Neural progenitor cell (in vitro differentiated cells): ENCODE measurements around the gene SLC16A13.

ENCODE experiments used
- CTCF ChIP-seq: fragments of 200-600 bp; sonication (generic); IDR thresholded peaks from 2 replicates; pipeline ENCODE4 v1.5.1; 2017; ENCODE audit warnings: antibody characterized with exemption, mild to moderate bottlenecking
- EZH2 ChIP-seq: fragments of 200-600 bp; sonication (generic); IDR thresholded peaks from 2 replicates; pipeline ENCODE4 v1.6.1; 2017; ENCODE audit warnings: antibody characterized with exemption, mild to moderate bottlenecking, moderate library complexity
- EZH2phosphoT487 ChIP-seq: fragments of 200-600 bp; sonication (generic); IDR thresholded peaks from 2 replicates; pipeline ENCODE4 v1.6.1; 2017; ENCODE audit warnings: antibody characterized with exemption

DNA sequence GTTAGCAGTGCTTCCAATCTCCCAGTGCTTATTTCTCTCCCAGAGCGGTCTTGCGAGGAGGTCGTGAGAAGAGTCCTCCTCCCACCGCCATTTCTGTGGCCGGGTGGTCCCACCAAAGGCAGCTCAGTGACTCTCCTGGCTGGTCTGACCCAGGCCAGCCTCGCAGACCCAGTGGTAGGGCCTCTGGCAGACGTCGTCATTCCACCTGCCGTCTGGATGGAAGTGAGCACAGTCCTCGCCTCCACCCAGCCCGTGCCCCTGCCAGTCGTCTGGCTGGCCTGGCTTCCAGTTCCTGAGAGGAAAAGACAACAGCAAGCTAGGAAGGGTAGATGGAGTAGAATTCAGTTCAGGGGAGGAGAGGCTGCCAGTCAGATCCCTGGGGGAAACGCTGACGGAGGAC is 39.1 kb downstream of the SLC16A13 start:
- TF ChIP-seq CTCF (no peak), EZH2 (no peak), EZH2phosphoT487 (no peak)
